ENCODE measurements around the gene PSENEN. TPM values are rescaled to one million over a fixed set of nuclear protein-coding genes. Genes with fewer than 3 reads are reported as not detected.
"Not testable (repeated sequence)": the region's sequence is repeated elsewhere in the genome, so short reads cannot be mapped to it uniquely, and the experiment has no call there.

The PSENEN gene
- total RNA-seq, 3 donors from 2014 or later: 37.4 to 54.1 (median 54.0) TPM

- H3K27ac ChIP-seq: no peak overlapping the region
- no peaks in the 10 kb centered on the region for H3K4me1 ChIP-seq
- H3K36me3 ChIP-seq: no peaks in the 10 kb centered on the region
- no peaks in the 10 kb centered on the region for H3K9me3 ChIP-seq
- no peak overlapping the region for H3K4me3 ChIP-seq
- TF ChIP-seq POLR2AphosphoS5 (IDR thresholded peaks at IDR 0.05) (no peak), POLR2A (IDR thresholded peaks at IDR 0.05) (no peak)
- TF ChIP-seq, protein P1, sequence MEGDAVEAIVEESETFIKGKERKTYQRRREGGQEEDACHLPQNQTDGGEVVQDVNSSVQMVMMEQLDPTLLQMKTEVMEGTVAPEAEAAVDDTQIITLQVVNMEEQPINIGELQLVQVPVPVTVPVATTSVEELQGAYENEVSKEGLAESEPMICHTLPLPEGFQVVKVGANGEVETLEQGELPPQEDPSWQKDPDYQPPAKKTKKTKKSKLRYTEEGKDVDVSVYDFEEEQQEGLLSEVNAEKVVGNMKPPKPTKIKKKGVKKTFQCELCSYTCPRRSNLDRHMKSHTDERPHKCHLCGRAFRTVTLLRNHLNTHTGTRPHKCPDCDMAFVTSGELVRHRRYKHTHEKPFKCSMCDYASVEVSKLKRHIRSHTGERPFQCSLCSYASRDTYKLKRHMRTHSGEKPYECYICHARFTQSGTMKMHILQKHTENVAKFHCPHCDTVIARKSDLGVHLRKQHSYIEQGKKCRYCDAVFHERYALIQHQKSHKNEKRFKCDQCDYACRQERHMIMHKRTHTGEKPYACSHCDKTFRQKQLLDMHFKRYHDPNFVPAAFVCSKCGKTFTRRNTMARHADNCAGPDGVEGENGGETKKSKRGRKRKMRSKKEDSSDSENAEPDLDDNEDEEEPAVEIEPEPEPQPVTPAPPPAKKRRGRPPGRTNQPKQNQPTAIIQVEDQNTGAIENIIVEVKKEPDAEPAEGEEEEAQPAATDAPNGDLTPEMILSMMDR (IDR thresholded peaks at IDR 0.05): no peak
- peaks cover 0 to 5% of the 10 kb centered on the region in 2 donors for H3K27me3 ChIP-seq
- intact Hi-C loops (cut with DNase I; ENCODE audit: low total_unique reads): no loop called here
- DNase-seq (ENCODE audit: low spot score in 2 of 2): no peak
Measured at GRCh38 chr19:35791814-35792279, 46.4 kb downstream of the PSENEN start.

GRCh38 chr19:35792312-35792711 is 46.9 kb downstream of the PSENEN start:
- Histone ChIP-seq H3K27me3 (peaks cover 0 to 9% of the 10 kb centered on the region in 2 donors), H3K27ac (no peak overlapping the region), H3K4me3 (no peak overlapping the region), H3K9me3 (no peaks in the 10 kb centered on the region), H3K4me1 (no peaks in the 10 kb centered on the region), H3K36me3 (no peaks in the 10 kb centered on the region)
- TF ChIP-seq, protein P1 (IDR thresholded peaks at IDR 0.05): no peak
- TF ChIP-seq POLR2AphosphoS5 (IDR thresholded peaks at IDR 0.05): no peak
- DNase-seq (ENCODE audit: low spot score in 2 of 2): no peak
- intact Hi-C loops (cut with DNase I; ENCODE audit: low total_unique reads): no loop called here

DNA sequence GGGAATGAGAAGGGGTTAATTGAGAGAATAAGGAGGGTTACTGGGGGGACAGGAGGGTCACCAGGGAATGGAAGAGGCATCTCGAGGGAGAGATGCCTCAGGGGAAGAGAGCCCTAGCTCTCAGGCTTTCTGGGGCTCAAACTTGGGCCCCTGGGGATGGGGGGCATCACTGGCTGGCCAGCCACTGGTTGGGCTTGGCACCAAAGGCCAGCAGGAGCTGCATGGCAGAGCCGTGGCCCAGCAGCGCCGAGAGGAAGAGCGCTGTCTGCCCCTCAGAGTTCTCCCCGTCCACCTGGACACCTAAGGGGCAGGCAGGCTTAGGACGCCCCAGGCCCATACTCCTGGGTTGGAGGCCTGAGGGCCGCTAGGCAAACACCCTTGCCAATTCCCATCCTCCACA is 47.4 kb downstream of the PSENEN start:
- Histone ChIP-seq H3K9me3 (no peaks in the 10 kb centered on the region), H3K36me3 (no peaks in the 10 kb centered on the region), H3K4me3 (no peak overlapping the region), H3K27ac (no peak overlapping the region), H3K4me1 (no peaks in the 10 kb centered on the region), H3K27me3 (peaks cover 0 to 15% of the 10 kb centered on the region in 2 donors)
- DNase-seq (ENCODE audit: low spot score in 2 of 2): no peak
- intact Hi-C loops (cut with DNase I; ENCODE audit: low total_unique reads): no loop called here
- TF ChIP-seq, protein P1 (IDR thresholded peaks at IDR 0.05): no peak
- no peak for TF ChIP-seq POLR2A (IDR thresholded peaks at IDR 0.05)
- no peak for TF ChIP-seq POLR2AphosphoS5 (IDR thresholded peaks at IDR 0.05)

DNA sequence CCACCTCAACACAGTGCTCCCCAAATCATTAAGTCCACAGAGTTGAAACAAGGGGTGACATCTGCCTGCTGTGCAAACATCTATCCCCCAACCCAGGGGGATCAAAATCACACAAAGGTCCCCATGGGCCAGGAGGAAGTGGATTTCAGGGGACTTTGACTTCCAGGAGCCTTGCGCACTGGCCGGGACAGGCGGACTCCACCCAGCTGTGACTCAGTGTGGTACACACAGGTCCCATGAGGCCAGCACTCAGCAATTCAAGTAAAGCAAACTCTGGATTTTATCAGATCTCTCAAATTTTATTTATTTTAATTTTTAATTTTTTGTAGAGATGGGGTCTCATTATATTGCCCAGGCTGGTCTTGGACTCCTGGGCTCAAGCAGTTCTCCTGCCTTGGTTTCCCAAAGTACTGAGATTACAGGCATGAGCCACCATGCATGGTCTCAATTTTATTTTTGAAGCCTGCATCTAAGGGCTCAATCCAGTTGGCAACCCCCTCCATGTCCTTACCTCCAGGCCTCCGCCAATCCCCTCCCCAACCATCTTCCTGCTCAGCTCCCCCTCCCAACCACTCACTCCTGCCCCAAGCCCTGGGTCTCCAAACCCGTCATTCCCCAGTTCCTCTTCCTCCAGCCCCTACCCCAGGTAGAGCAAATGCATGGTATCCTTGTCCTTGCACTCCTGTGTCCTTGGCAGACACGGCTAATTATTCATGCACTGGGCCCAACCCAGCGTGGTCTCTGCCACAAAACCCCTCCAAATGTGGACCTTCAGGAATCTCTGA is 48.1 kb downstream of the PSENEN start:
- no peaks in the 10 kb centered on the region for H3K9me3 ChIP-seq
- TF ChIP-seq, protein P1 (IDR thresholded peaks at IDR 0.05): no peak
- TF ChIP-seq POLR2AphosphoS5 (IDR thresholded peaks at IDR 0.05) (no peak), POLR2A (IDR thresholded peaks at IDR 0.05) (no peak)
- no peak for DNase-seq (ENCODE audit: low spot score in 2 of 2)
- intact Hi-C loops (cut with DNase I; ENCODE audit: low total_unique reads): no loop called here
- H3K27me3 ChIP-seq: peaks cover 0 to 20% of the 10 kb centered on the region in 2 donors
- no peaks in the 10 kb centered on the region for H3K4me1 ChIP-seq
- no peak overlapping the region for H3K4me3 ChIP-seq
- no peaks in the 10 kb centered on the region for H3K36me3 ChIP-seq
- no peak overlapping the region for H3K27ac ChIP-seq

DNA sequence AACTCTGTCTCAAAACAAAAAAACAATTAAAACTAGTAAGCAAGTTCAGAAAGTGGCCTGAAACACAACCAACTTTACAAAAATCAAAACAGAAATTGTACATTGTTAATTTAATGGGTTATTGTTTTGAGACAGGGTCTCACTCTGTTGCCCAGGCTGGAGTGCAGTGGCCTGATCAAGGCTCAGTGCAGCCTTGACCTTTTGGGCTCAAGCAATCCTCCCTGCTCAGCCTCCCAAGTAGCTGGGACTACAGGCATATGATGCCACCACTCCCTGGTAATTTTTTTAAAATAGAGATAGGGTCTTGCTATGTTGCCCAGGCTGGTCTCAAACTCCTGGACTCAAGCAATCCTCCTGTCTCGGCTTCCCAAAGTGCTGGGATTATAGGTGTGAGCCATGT is 50.1 kb downstream of the PSENEN start:
- H3K36me3 ChIP-seq; H3K4me1 ChIP-seq; H3K4me3 ChIP-seq; DNase-seq (ENCODE audit: low spot score in 2 of 2); H3K9me3 ChIP-seq; intact Hi-C loops (cut with DNase I; ENCODE audit: low total_unique reads); H3K27ac ChIP-seq: not testable (repeated sequence)
- H3K27me3 ChIP-seq: peaks cover 0 to 31% of the 10 kb centered on the region in 2 donors

Other genes with a start within 250 kb of the PSENEN start
- 100 to 1,000 TPM in 1 of 3 donors, 10 to 100 TPM in 1, under 1 TPM in 1; 0.96 to 135 (median 61.0) TPM for gene DMKN, start 232.0 kb upstream of the PSENEN start, total RNA-seq
- not detected for gene SBSN, start 217.3 kb upstream of the PSENEN start, total RNA-seq
- not detected for gene GAPDHS, start 212.2 kb upstream of the PSENEN start, total RNA-seq
- gene TMEM147, start 200.0 kb upstream of the PSENEN start, total RNA-seq: 10 to 100 TPM; 67.4 to 91.8 (median 91.8) TPM
- gene ATP4A, start 182.0 kb upstream of the PSENEN start, total RNA-seq: not detected
- not detected for gene PMIS2, start 159.5 kb upstream of the PSENEN start, total RNA-seq
- gene HAUS5, start 132.9 kb upstream of the PSENEN start, total RNA-seq: 10 to 100 TPM in 1 of 3 donors, 1 to 10 TPM in 2; 5.9 to 13.0 (median 9.5) TPM
- gene RBM42, start 116.6 kb upstream of the PSENEN start, total RNA-seq: 10 to 100 TPM; 44.6 to 51.4 (median 44.6) TPM
- under 1 TPM in 1 of 3 donors, not detected in 2; 0.59 TPM for gene ETV2, start 103.9 kb upstream of the PSENEN start, total RNA-seq
- 100 to 1,000 TPM; 320 to 418 (median 391) TPM for gene COX6B1, start 97.3 kb upstream of the PSENEN start, total RNA-seq
- not detected for gene UPK1A, start 79.1 kb upstream of the PSENEN start, total RNA-seq
- under 1 TPM in 1 of 3 donors, not detected in 2; 0.33 TPM for gene ZBTB32, start 41.1 kb upstream of the PSENEN start, total RNA-seq
- gene KMT2B, start 27.6 kb upstream of the PSENEN start, total RNA-seq: 10 to 100 TPM; 14.2 to 16.2 (median 16.1) TPM
- gene IGFLR1, start 3.2 kb upstream of the PSENEN start, total RNA-seq: 10 to 100 TPM in 2 of 3 donors, 1 to 10 TPM in 1; 8.8 to 16.1 (median 14.1) TPM
- gene U2AF1L4, start 233 bp upstream of the PSENEN start, total RNA-seq: 10 to 100 TPM; 15.7 to 37.5 (median 19.5) TPM
- 10 to 100 TPM; 12.8 to 15.4 (median 14.2) TPM for gene LIN37, start 2.9 kb downstream of the PSENEN start, total RNA-seq
- gene HSPB6, start 11.4 kb downstream of the PSENEN start, total RNA-seq: 100 to 1,000 TPM in 1 of 3 donors, 10 to 100 TPM in 2; 31.0 to 144 (median 81.9) TPM
- gene PROSER3, start 12.5 kb downstream of the PSENEN start, total RNA-seq: 1 to 10 TPM; 5.7 to 6.4 (median 6.2) TPM
- gene ARHGAP33, start 29.9 kb downstream of the PSENEN start, total RNA-seq: 10 to 100 TPM in 2 of 3 donors, 1 to 10 TPM in 1; 5.1 to 17.7 (median 12.8) TPM
- gene PRODH2, start 67.2 kb downstream of the PSENEN start, total RNA-seq: not detected
- gene NPHS1, start 106.9 kb downstream of the PSENEN start, total RNA-seq: under 1 TPM in 1 of 3 donors, not detected in 2; 0.15 TPM
- gene KIRREL2, start 111.3 kb downstream of the PSENEN start, total RNA-seq: under 1 TPM in 2 of 3 donors, not detected in 1; 0.15 to 0.66 TPM
- 1 to 10 TPM; 2.6 to 4.2 (median 3.3) TPM for gene APLP1, start 122.9 kb downstream of the PSENEN start, total RNA-seq
- gene NFKBID, start 154.9 kb downstream of the PSENEN start, total RNA-seq: 10 to 100 TPM in 1 of 3 donors, 1 to 10 TPM in 2; 4.3 to 15.2 (median 7.9) TPM
- 1 to 10 TPM; 3.3 to 7.2 (median 3.5) TPM for gene HCST, start 156.9 kb downstream of the PSENEN start, total RNA-seq
- 100 to 1,000 TPM in 2 of 3 donors, 10 to 100 TPM in 1; 56.4 to 239 (median 112) TPM for gene TYROBP, start 162.6 kb downstream of the PSENEN start, total RNA-seq
- 1 to 10 TPM; 5.2 to 6.7 (median 5.4) TPM for gene LRFN3, start 190.7 kb downstream of the PSENEN start, total RNA-seq
- gene SDHAF1, start 249.5 kb downstream of the PSENEN start, total RNA-seq: 10 to 100 TPM; 47.5 to 58.8 (median 48.8) TPM